K562 (cell line): ENCODE measurements around the gene RIC8B. TPM values are rescaled to one million over a fixed set of nuclear protein-coding genes. Genes with fewer than 3 reads are reported as not detected.

Experiments used
- ATF3 ChIP-seq, 2 experiments: fragments of 450-650 bp in 1 of 2; sonication (generic) in 1 of 2; formaldehyde crosslinking in 1 of 2; IDR thresholded peaks in 1 of 2; conservative IDR thresholded peaks in 1 of 2; 2 replicates each; pipeline versions ENCODE4 v1.6.1 to v1.8.1; 2016 to 2023; ENCODE audit warnings: mild to moderate bottlenecking in 2 of 2, moderate library complexity in 2 of 2, inconsistent platforms in 1 of 2, missing genetic modification reagents in 1 of 2
- CUX1 ChIP-seq: fragments of 200-800 bp; sonication (Bioruptor generic); IDR thresholded peaks from 2 replicates; pipeline ENCODE4 v1.6.1; 2016; ENCODE audit warnings: missing genetic modification characterization, missing compliant biosample characterization
- DDX20 ChIP-seq: fragments of 450-650 bp; IDR thresholded peaks from 2 replicates; pipeline ENCODE4 v1.6.1; 2016; ENCODE audit warnings: missing genetic modification characterization, low read depth, mild to moderate bottlenecking, missing compliant biosample characterization, moderate library complexity
- YY1 ChIP-seq, 3 experiments: IDR thresholded peaks; 2 replicates each; pipeline ENCODE4 v1.6.1; 2011; ENCODE audit warnings: low read length in 2 of 3, mild to moderate bottlenecking in 2 of 3, moderate library complexity in 2 of 3, borderline replicate concordance in 1 of 3, control low read depth in 1 of 3, low read depth in 1 of 3; ENCODE audit not compliant: insufficient read depth in 3 of 3, insufficient replicate concordance in 2 of 3, control insufficient read depth in 1 of 3, insufficient read length in 1 of 3; ENCODE audit errors: extremely low read depth in 1 of 3
- ZNF274 ChIP-seq: IDR thresholded peaks from 2 replicates; pipeline ENCODE4 v1.6.1; 2011; ENCODE audit warnings: low read depth, mild to moderate bottlenecking, low read length, moderate library complexity, borderline replicate concordance
- ZNF280A ChIP-seq: fragments of 450-650 bp; IDR thresholded peaks from 2 replicates; pipeline ENCODE4 v1.6.1; 2018; ENCODE audit warnings: mild to moderate bottlenecking, low read depth; ENCODE audit not compliant: partially characterized antibody
- ZNF639 ChIP-seq, 2 experiments: fragments of 200-800 bp in 1 of 2; sonication (Bioruptor generic) in 1 of 2; sonication (generic) in 1 of 2; formaldehyde crosslinking in 1 of 2; IDR thresholded peaks in 1 of 2; conservative IDR thresholded peaks in 1 of 2; 2 replicates each; pipeline versions ENCODE4 v1.5.0 to v1.6.1; 2016 to 2020; ENCODE audit warnings: missing compliant biosample characterization in 1 of 2, missing genetic modification characterization in 1 of 2, missing genetic modification reagents in 1 of 2
- polyA plus RNA-seq, 8 experiments: library from polyadenylated mRNA; depleted of rRNA in 4 of 8; stranded (reverse) in 5 of 8; unstranded in 3 of 8; fragments of >200 nt; fragmentation: Nextera tagmentation in 2 of 8; fragmentation: Illumina TruSeq in 1 of 8; extraction: Ambion mirVana in 2 of 8; extraction: Trizol in 1 of 8; gene quantifications; 2 replicates each; pipeline versions ENCODE4 v1.2.1 to v1.2.3, GENCODE V29; 2011 to 2014; ENCODE audit warnings: inconsistent platforms in 1 of 8, missing spikeins in 1 of 8
- total RNA-seq, 7 experiments: library from RNA; depleted of rRNA in 6 of 7; stranded (reverse); fragments of >200 nt in 6 of 7; fragmentation: Illumina TruSeq in 2 of 7; extraction: Trizol in 2 of 7; gene quantifications; 2 replicates each; pipeline versions ENCODE4 v1.2.1 to v1.2.3, GENCODE V29; 2011 to 2021; ENCODE audit warnings: low replicate concordance in 1 of 7
- TF ChIP-seq, protein P1 (sequence below), 2 experiments: IDR thresholded peaks in 1 of 2; conservative IDR thresholded peaks in 1 of 2; 2 replicates each; pipeline ENCODE4 v1.6.1; 2016; ENCODE audit warnings: low read depth in 2 of 2, mild to moderate bottlenecking in 1 of 2, missing compliant biosample characterization in 1 of 2, missing genetic modification characterization in 1 of 2, moderate library complexity in 1 of 2

Gene RIC8B
- total and polyA plus RNA-seq, 9 of the 15 experiments (the other 6 are each of a cell fraction or from before 2014, with no cell fraction given), result 0.92 to 8.1 (median 4.8) TPM

DNA sequence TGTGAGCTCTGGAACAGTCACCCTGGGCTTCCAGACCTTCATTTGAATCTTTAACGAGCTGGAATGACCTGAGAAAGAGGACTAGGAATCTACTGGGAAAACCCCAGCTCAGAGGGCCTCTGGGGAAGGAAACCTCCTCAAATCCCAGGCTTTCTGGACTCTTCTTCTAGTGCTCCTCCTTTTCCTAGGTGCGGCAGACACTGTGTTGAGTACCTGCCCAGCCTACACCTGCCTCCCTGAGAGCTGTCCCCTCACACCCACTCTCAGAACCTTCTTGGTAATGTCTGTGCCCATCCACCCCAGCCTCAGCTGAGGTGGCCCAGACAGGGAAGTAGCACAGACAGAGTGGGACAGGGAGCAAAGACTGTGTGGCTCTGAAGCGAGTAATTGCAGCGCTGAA is 133.4 kb downstream of the RIC8B start (continued):
- TF ChIP-seq, protein P1, sequence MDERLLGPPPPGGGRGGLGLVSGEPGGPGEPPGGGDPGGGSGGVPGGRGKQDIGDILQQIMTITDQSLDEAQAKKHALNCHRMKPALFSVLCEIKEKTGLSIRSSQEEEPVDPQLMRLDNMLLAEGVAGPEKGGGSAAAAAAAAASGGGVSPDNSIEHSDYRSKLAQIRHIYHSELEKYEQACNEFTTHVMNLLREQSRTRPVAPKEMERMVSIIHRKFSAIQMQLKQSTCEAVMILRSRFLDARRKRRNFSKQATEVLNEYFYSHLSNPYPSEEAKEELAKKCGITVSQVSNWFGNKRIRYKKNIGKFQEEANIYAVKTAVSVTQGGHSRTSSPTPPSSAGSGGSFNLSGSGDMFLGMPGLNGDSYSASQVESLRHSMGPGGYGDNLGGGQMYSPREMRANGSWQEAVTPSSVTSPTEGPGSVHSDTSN (CRISPR knock-in tag; IDR thresholded peaks at IDR 0.05; ENCODE audit: low read depth), result no peak
- TF ChIP-seq, protein P1 (tag; conservative IDR thresholded peaks at IDR 0.05; ENCODE audit: low read depth), result no peak
- TF ChIP-seq ZNF274 (no peak), CUX1 (no peak), YY1 (IDR thresholded peaks at IDR 0.05; ENCODE audit: borderline replicate concordance in 1 of 3, control insufficient read depth in 1 of 3, extremely low read depth in 1 of 3, insufficient read depth in 3 of 3, insufficient read length in 1 of 3, insufficient replicate concordance in 2 of 3, low read depth in 1 of 3, low read length in 2 of 3) (no peak), DDX20 (tag) (no peak), ZNF280A (no peak), ATF3 (IDR thresholded peaks at IDR 0.05) (no peak), ATF3 (CRISPR knock-in tag; conservative IDR thresholded peaks at IDR 0.05) (no peak), ZNF639 (CRISPR knock-in tag; conservative IDR thresholded peaks at IDR 0.05 in 1 of 2, IDR thresholded peaks at IDR 0.05 in 1 of 2) (no peak)
- TF ChIP-seq, all 486 proteins: peak for 0
